ENCODE results near the gene DLK2.
"Not testable (repeated sequence)": the region's sequence is repeated elsewhere in the genome, so short reads cannot be mapped to it uniquely, and the experiment has no call there.

The DLK2 gene, protein sequence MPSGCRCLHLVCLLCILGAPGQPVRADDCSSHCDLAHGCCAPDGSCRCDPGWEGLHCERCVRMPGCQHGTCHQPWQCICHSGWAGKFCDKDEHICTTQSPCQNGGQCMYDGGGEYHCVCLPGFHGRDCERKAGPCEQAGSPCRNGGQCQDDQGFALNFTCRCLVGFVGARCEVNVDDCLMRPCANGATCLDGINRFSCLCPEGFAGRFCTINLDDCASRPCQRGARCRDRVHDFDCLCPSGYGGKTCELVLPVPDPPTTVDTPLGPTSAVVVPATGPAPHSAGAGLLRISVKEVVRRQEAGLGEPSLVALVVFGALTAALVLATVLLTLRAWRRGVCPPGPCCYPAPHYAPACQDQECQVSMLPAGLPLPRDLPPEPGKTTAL

DNA sequence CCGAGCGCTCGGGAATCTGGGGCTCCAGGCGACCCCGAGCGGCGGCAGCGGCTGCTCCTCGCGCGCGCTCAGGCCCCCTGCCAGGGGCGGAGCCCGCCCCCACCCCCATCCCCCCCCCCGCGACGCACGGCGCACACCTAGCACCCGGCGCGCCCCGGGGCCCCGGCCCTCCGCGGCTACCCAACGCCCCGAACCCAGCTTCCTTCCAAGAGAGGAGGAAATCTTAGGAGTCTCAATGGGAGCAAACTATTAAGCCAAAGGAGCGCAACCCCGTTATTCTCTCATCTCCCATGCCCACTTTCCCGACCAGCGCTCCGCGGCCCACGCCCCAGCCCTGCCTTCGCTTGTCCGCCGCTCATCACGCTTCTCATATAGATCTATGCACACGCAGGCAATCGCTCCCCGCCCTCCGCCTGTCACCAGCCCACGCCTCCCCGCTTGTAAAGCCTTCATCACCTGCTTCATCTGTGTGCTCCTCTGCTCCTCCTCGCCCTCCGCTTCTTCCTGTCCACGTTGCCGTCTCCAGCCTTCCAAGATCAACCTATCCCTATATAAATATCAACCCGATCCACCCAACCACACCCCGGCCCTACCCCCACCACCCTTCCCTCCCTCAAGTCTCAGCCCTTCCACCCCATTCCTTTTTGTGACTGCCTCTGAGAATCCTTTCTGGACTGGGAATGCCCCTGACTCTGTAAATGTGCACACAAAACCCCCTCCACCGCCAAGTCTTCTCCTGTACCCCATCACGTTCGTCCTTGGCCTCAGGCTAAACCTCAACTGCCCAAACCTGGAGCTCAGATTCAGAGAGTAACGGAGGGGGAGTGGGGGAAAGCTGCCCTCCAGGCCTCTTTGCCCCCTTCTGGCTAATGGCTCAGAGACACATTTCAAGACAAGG lies at the start of gene DLK2:
DLK2 (minus strand) TSS at position 18 of the 898 bp plus-strand sequence. CDS start 723 bp downstream, outside the sequence.
- DNase-seq: peak; percentile 76

DNA sequence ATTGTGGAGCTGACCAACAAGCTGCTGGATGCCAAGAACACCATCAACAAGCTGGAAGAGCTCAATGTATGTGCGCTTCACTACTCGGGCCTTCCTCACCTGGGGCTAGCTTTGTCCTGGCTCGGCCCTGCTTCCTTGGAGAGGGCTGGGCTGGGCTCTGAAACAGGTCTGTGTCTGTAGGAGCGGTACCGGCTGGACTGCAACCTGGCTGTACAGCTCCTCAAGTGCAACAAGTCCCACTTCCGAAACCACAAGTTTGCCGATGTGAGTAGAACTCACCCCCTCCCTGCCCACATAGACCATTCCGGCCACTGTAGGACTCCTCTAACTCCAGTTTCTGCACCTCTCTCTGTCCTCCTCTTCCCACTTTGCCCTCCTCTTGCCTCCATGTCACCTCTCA lies 48.1 kb upstream of the DLK2 start:
- no peak for DNase-seq

DNA sequence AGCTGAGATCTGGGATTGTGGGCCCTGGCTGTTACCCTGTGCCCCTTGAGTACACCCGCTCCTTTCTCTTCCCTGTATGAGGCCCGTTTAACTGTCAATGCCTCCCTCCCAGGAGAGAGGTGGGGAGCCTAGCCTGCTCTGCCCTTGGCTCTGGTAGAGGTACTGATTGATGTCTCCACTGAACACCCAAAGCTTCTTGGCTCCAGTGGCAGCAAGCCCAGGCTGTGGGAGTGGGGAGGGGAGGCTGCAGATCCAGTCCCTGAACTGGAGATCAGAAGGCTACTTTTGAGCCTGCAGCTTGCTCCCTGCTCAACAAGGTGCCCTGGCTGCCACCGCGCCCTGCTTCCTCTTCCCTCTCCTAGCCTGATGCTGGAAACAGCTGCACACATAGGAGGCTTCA lies 47.3 kb upstream of the DLK2 start:
- DNase-seq: no peak

DNA sequence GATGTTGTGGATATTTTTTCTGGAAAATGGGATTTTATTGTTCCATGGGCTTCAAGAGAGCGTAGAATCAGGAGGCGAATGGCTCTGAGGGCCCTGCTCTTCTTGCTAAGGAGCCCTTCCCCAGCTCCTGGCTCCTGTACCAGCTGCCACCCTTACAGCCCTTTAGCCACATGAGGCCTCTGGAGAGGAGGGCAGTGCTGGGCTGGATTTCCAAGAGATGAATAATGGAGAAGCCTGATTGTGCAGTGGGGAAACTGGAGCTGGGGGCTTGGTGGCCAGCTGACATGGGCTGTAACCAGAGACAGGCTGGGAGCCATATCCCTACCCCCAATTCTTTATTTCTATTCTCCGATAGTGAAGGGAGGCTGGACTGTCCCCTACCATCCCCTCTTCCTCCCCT lies 45.6 kb upstream of the DLK2 start:
- no peak for DNase-seq

DNA sequence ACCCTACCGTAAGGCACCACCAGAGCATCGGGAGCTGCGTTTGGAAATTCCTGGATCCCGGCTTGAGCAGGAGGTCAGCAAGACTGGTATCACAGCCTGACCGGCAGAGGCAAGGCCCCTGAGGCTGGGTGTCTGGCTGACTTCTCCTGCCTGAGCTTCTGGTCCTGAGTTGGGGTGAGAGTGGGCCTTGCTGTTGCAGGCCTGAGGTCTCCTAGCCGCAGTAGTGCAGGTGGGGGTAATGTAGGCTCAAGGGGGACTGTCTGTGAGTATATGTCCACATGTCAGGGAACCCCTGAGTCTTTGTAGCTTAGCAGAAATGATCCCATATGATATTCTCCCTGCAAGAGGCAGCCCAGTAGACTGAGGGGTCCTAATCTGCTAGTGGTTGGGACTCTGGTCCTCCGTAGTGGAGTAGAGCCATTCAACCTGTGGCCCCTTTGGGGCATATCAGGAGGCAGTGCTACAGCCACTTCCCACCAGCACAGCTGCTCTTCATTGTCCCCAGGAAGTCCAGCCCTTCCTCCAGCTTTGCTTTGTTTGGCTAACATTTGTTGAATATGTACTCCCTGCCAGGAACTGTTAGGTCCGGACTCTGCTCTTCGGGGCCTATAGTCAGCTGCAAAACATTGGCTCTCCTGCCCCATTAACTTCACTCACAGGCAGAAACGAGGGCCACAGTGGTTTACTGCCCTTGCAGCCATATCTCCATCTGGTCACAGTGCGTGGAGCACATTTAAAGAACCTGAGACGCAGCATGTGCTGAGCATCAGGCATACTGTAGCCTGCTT lies 43.9 kb upstream of the DLK2 start:
- no peak for DNase-seq

DNA sequence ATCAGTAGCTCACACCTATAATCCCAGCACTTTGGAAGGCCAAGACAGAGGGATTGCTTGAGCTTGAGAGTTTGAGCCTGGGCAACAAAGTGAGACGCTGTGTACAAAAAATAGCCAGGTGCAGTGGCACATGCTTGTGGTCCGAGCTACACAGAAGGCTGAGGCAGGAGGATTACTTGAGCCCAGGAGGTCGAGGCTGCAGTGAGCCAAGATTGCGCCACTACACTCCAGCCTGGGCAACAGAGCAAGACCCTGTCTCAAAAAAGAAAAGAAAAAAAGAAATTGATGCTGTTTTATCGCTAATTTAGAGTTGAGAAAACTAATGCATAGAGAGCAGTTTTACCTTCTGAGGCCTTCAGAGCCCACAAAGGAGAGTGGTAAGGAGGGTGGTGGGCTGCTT lies 42.9 kb upstream of the DLK2 start:
- DNase-seq: not testable (repeated sequence)

DNA sequence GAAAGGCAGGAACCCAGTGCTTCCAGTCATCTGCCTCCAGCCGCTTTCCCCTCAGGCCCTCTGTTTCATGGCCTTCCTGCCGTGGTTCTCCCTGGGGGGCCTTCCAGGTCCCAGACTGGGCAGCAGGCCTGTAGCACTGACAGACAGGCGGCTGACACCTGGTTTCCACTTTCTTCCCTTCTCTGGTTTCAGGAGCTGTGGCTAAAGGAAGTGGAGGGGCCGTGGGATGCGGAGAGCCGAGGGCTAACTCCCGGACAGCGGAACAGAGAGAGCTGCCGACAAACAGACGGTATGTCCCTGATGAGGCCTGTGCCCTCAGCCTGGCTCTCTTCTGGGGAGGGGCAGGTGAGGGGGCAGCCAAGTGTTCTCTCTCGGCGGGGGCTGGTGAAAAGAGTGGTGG lies 42.3 kb upstream of the DLK2 start:
- DNase-seq: no peak

DNA sequence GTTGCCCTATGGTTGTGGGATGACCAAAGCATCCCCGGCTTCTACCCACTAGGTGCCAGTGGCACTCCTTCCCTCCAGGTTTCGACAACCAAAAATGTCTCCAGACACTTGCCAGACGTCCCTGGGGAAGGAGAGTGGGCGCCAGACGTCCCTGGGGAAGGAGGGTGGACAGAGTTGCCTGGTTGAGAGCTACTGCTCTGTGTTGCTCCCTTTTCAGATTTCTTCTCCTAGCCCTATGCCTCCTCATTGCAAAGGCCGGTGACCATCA lies 41.7 kb upstream of the DLK2 start:
- no peak for DNase-seq

DNA sequence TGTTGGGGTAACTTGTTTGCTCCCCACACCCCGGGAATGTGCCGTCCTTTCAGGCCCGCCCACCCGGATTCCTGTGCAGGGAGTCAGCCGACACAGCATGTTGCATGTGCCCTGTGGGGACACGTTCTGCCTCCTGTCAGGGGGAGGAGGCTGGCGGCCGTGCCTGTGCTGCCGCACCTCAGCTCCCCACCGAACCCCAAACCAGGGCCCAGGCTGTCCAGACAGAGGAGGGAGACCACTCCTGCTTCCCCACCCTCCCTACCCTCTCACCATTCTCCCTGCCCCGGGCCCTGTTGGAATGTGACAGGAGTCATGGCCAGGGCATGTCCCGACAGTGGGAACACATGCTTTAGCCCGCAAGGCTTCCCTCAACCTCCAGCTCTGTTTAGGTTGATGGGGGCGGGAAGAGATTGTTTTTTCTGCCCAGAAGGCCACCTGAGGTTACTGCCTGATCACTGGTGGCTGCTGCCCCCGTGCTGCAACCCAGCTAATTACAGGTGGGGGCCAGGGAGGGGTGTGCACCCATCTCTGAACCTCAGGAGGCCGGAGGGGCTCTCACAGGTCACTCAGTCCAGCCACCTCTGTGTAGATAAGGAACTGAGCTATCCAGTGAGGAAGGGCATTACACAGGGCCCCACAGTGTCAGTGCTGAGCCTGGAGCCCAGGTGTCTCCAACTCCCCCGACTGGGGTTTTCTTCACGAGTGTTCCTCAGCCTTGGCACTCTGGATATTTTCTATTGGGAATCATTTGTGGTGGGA lies 41.2 kb upstream of the DLK2 start:
- DNase-seq: peak; percentile 31

DNA sequence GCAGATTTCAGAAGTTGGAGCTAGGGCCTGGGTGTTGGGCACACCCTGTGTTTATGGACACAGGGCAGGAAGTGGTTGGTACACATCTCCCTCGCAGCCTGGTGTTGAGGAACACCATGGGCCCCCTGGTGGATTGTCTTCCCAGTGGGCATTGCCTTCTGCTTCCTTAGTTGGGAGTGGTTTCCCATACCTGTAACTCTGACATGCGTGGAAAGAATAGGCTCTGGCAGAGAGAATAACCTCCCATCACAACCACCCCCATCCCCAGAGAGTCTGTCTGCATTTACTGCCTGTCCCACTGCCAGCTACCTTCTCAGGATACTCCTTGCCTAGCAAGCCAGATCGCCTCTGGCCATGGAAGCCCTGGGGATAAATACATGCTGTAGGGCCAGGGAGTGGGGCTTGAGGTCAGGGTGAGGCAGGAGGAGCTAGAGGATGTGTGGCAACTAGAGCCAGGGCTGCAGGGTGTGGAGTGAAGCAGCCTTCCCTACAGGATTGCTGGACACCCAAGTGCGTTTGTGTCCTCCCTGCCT lies 40.1 kb upstream of the DLK2 start:
- peak; percentile 51 for DNase-seq

DNA sequence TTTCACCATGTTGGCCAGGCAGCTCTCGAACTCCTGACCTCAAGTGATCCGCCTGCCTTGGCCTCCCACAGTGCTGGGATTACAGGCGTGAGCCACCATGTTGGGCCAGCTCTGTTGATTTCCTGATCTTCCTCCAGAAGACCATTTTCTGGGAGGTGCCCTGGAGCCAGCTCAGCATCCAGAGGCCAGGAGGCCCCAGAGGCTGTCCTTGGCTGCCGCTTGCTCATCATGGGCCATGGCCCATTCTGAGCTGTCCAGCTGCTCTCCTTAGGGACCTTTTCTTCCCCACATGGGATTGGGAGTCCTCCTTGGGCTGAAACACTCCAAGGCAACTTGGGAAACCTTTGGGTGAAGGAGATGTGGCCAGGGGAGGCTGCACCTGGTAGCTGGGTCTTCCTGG lies 39.4 kb upstream of the DLK2 start:
- DNase-seq: no peak

DNA sequence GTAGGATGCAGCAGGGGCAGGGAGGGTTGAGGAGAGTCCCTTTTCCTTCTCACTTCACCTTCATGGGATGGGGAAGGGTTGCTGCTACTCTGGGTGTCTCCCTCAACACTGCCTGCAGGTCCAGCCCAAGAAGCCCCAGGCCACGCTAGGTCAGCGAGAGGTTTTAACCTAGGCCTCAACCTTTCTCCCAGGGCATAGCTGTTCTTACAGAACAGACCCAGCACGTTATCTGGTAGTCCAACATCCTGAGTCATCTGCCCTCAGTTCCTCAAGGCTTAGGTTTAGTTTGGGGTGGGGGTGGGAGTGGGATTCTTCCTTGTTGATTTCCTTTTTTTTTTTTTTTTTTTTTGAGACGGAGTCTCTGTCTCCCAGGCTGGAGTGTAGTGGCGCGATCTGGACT lies 39.0 kb upstream of the DLK2 start:
- DNase-seq: no peak

DNA sequence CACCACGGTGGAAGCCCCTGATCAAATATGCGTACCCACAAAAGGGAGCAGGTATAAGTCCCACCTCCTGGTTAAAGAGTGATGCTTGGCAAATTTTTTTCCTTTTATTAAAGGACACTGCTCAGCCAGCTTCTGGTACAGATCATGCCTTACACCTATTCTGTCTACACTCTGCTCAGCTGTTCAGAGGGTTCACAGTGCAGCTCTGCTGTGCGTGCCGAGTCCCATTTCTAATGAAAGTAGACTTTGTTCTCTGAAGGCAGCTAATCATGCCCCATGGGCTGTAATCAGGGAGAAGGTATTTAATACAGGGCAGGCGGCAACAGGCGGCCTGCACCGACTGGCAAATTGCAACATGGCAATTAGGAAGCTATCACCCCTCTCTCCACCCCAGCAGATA lies 38.5 kb upstream of the DLK2 start:
- DNase-seq: no peak

DNA sequence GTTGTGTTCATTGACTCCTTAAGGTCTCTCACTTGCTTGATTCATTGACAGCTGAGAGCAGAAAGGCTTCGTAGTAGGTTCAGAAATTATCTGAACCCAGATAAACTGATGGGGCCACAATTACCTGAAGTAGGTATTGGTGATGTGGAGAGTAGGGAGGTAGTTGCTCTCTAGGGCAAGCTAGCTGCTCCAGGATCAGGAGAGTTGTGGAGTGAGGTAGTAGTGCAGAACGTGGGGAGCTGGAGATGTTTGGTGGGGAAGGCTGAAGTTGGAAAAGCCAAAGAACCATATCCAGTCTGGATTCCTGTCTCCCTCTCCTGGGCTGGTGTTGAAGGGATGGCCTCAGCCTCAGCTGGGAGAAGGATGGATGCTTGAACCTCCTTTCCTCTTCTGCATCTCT lies 37.9 kb upstream of the DLK2 start:
- no peak for DNase-seq

DNA sequence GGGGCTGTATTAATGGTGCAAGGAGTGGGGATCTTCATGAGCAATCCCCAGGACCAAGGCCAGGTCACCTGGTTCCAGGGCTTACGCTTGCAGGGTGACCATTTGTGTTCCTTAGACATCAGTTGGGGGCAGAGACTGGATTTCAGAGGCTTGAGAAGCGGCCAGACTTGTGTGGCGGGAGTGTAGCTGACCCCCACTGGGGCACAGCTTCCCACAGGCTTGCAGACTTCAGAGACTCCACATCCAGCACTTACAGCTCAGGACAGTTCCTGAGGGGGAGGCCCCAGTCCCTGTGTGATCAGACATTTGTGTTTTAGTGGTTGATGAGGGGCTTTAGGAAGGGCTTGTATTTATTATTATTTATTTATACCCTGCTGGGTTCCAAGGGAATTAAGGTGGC lies 37.3 kb upstream of the DLK2 start:
- no peak for DNase-seq

DNA sequence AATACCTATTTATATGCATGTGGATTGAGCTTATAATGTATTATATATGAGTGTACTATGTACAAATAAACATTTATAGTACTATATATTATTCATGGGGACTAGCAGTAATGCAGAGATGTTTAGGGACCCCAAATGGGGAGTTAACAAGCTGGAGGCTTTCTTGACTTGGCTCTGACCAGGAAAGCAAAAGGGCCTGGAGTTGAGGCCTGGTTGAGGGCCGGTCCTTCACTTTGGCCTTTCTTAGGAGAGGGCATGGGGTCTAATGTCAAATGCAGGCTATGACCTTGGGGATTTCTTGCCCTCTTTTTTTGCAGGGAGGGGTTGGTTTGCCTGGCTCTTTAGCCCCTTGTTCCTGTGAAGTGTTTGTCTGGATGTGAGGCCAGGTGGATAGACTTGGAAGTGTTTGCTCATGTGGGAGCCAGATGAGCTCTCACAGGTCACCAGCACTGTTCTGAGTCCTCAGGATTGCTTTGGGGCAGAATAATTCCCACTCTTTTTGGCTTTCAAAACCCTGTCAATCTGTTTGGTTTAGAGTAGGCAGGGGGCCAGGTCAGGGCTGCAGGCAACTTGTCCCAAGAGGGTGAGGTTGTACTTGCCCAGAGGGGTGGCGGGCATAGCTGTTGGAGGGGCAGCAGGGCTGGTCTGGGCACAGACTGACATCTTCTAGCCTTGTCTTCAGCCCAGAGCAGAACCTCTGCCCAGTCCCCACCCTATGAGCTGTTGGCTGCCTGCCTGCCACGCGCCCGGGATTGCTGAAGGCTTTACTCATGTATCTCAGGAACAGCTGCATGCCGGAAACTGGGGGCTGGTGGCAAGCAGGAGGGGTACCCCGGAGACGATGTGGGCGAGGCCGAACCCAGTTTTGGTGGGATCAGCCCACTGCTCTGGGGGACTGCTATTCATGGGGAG lies 36.7 kb upstream of the DLK2 start:
- no peak for DNase-seq

DNA sequence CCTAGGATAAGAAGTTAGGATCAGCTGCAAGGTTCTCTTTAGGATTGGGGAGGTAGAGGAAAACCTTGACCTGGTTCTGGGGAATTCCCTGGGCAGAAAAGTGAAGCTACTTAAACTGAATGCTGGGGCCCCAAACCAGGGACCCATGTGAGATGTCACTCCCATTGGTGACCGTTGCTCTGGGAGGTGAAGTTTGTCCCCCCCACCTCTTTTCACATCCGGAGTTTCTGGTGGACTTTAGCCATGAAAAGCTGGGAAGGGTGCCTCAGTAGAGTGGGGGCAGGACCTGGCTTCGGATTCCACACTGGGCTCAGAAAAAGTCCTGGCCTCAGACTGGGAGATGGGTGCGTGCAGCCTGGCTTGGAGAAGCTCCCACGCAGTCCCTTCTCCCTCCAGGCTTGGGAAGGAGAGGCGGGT lies 35.2 kb upstream of the DLK2 start:
- DNase-seq: no peak

DNA sequence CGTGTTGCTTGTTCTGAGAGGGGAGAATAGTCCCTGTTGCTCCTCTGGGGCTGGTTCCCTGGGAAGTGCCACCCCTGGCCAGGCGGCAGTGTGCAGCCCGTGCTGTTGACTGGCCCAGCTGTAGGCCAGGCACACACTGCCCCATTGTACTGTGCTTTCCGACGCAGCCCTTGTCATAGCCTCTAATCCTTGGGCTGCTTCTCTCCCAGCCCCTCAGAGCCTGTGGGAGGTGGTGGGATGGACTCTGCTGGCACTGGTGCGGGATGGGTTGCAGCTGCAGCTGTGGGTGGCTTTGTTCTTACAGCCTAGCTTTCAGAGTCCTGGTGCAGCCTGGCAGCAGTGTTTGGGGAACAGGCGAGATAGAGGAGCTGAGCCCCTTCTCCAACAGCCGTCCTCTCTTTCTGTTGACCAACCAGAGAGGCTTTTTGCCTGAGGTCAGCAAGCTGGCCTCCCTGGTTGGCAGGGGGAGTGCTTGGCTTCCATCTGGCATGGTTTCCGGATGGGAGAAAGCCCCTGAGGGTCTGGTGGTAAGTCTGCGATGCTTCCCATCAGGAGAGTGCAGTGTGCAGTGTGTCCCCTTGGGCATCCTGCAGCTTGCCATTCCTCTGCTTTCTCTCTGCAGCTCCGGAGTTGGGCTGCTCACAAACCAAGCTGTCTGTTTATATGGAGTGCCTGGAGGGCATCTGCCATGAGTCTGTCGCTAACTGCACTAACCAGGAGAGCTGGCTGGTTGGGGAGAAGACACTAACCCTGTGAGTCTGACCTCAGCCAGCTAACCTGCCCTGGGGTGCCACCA lies 34.1 kb upstream of the DLK2 start:
- DNase-seq: no peak

DNA sequence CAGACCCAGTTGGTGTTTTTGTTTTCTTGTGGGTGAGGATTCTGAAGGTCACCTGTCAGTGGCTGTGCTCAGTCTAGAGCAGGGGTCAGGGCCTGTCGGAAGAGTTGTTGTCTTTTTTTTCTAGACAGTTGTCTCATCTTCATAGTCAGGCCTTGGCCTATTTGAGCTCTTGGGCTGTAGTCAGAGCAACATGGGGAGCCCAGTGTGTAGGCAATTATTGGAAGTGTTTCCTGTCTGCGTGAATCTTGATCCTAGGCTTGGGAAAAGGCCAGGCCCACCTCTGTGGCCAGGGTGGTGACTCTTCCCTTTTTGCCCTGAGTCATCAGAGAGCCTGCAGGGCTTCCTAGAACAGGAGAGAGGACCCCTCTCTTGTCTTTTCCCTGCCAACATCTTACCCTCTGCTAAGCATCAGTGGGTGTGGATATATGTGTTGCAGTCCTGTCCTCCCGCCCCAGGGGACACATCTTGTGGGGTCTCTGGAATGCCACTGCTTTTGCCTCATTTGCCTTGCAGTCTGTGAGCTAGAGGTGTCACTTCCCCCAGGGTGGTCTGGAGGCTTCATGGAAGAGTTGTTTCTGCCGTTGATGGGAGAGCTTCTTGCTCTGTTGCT lies 33.4 kb upstream of the DLK2 start:
- no peak for DNase-seq

DNA sequence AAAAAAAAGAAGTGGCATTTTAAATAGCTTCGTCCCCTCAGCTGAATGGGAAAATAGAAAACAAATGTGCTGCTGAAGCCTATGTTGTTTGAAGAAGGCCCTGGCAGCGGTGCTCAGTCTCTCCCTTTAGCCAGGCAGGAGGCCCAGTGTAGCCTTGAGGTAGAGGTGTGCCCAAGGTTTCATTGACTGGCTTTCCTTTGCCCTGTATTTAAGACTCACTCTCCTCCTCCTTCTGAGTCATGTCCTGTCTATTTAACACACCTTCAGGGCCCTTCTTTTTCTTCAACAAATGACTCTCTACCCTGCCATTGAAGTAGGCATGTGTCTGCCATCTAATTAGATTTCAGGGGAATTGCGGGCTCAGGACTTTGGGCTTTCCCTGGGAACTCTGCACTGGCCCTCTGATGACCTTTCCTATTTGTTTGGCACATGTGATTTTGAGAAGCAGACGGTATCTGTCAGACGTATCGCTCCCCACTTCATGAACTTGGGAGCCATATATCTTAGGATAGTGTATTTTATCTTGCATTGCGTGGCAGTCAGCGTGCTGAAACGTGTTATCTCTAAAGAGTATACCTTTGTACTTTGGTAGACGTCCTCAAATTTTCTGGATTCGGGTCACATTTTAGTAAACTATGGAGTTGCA lies 26.4 kb upstream of the DLK2 start:
- DNase-seq: no peak
